NCI-H2227 (cell line): ENCODE results near the gene MCM10.
A peak's percentile ranks its signal among the peaks of the same experiment; 100 is the strongest.
"Not testable (repeated sequence)": the region's sequence is repeated elsewhere in the genome, so short reads cannot be mapped to it uniquely, and the experiment has no call there.

Source experiments
- DNase-seq: peaks from one replicate; lab custom pipeline; 2025; ENCODE audit not compliant: unreplicated experiment; lab: John Stamatoyannopoulos, UW

MCM10 gene

DNA sequence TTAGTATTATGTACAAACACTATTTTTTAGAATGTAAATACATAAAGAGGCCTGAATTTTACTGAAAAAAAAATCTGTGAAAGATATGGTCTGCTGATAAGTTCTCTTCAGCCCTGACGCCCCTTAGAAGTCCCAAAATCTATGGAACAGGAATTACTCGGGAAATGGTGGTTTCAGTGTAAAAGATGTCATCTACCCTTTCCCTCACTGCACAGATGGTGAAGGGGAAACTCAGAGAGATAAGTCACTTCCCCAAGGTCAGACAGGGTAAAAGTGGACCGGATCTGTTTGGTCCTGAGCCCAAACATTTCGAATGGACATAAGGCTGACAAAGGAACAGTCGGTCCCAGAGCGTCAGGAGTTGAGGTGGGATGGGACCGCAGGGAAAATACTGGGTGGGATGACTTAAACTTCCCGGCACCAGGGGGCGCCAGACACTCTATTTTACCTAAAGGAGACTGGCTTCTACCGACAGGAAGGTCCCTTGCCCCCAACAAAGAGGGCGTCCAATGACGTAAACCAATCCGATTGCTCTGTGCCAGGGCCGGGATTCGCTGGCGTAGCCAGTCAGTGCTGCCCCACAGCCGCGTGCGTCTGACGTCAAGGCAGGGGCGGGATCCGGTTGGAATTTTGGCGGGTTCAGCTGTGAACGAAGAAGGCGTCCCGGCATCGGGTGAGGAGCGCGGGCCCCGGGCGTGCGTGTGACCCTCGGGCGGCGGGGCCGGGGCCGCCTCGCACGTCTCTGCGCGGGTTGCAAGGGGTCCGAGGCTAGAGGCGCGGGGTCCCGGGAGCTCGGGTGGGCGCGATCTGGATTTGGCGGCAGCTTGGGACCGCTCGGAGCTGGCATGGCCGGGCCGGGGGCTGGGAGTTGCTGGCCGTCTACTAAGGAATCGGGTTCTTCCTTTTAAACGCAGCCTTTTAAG lies at the start of gene MCM10:
Gene MCM10, plus strand, starts transcription at position 625 of the 923 bp plus-strand sequence. CDS start 2,645 bp downstream, outside the sequence.
- peak; percentile 98 for DNase-seq

GRCh38 chr10:13113544-13113943 lies 47.8 kb upstream of the MCM10 start:
- DNase-seq, result no peak

- no peak for DNase-seq
These were observed 45.2 kb upstream of the MCM10 start for GRCh38 chr10:13115832-13116803.

DNA sequence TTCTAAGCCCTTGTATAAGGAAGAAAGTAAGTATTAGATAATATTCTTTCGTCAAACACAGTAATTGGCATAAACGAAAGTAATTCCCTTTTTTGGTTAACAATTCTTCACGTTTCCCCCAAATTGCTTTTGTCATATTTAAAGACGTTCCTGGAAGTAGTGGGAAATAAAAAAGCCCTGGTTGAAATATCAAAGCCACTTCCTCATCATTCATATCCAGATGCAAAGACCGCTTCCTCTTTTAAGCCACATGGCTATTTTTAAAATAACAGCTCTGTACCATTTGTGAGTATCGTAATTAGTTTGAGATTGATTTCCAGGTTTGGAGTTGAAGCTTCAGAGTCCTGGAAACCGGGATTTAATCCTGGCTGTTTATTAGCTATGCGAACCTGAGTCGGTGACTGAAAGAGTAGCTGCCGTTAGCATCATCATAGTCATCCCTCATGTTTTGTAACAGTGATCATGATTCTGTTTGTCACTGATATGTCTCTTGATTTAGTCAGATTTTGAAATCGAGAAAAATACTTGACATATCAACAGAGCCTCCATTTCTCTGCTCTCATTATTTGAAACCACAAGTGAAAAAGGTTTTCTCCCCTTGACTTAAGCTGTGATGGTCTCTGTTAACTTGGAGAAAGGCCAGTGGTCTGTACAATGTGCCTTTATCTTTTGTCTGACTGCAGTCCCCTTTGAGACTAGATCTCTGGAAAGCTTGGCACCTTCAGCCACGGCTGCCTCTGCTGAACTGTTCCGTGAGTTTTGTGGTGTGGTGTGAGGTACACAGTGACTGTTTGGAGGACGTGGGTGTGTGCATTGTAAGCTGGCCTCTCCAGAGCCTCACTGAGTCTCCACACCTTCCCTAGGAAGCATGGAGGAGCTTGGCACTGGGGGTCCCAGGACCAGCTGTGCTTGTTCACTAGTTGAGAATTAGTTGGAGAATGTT lies 43.2 kb upstream of the MCM10 start:
- no peak for DNase-seq

DNA sequence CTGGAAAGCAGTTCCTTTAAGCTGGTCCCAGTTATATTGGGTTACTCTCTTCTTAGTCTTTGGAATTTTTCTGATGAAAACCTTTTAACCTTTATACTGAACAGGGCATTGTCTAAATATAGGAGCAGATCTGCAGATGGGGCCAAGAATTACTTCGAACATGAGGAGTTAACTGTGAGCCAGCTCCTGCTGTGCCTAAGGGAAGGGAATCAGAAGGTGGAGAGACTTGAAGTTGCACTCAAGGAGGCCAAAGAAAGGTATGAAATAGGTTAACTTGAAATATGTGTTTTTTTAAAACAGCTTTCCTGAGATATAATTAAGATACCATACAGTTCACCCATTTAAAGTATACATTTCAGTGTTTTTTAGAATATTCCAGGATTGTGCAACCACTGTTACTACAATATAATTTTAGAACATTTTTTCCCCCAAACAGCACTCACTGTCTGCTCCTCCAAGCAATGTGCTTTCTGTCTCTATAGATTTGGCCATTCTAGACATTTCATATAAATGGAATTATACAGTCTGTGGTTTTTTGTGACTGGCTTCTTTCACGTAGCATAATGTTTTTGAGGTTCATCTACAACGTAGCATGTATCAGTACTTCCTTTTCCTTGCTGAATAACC lies 42.5 kb upstream of the MCM10 start:
- no peak for DNase-seq

- no peak for DNase-seq
These were observed 40.4 kb upstream of the MCM10 start for GRCh38 chr10:13120786-13121499.

DNA sequence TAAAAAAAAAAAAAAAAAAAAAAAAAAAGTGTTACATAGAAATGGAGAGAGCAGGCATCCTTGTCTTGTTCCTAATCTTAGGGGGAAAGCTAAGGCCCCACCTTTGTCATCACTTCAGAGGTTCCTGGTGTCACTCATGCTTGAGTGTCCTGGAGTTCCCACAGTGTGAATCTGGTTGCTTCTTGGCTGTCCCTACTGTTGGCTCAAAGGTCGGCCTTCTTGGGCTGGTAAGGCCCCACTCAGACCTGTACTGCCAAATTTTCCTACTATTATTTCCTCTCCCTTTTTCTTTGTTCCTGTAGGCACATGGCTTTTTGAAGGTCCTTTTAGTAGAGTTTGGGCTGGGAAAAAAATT lies 39.9 kb upstream of the MCM10 start:
- no peak for DNase-seq

DNA sequence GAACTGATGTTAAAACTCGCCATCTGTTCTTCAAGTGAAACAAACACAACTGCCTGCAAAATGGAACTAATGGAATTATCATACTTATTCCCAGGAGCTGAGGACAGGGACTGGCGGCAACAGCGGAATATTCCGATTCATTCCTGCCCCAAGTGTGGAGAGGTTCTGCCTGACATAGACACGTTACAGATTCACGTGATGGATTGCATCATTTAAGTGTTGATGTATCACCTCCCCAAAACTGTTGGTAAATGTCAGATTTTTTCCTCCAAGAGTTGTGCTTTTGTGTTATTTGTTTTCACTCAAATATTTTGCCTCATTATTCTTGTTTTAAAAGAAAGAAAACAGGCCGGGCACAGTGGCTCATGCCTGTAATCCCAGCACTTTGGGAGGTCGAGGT lies 24.7 kb upstream of the MCM10 start:
- DNase-seq, result no peak

- no peak for DNase-seq
These were observed 22.2 kb upstream of the MCM10 start for GRCh38 chr10:13139150-13139549.

DNA sequence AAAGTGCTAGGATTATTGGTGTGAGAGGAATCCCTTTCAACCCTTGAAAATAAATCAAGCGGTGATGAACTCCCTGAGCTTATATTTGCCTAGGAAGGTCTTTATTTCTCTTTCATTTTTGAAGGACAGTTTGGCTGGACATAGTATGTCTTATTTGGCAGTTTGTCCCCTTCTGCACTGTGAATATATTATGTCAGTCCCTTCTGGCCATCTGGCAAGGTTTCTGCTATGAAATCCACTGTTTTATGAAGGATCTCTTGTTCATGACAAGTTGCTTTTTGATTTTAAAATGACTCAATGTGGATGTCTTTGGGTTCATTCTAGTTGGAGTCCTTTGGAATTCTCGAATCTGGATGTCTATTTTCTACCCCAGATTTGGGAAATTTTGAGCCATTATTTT lies 21.7 kb upstream of the MCM10 start:
- no peak for DNase-seq

DNA sequence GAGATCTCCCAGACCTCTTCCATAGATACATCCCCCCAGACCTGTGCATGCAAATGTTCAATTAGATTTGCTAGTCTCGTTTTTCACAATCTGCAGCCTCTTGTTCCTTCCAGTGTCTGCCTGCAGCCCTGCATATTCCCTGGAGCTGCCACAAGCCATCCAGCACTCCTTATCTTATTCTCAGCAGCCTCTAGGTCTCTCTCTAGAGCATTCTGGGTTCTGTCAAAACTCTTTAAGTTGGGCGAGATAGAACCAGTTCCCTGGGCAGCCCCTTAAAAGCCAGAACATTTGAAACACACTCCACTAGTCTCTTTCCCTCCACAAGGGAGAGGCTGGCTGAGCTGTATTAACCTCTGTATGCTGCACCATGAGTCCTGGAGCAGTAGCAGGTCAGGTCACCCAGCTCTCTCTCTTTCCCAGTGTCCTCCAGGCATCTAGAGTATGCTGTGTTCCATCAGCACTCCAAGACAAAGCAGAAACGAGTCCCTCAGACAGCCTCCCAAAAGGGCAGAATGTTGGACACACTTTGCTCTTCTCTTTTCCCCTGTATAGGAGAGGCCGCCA lies 20.6 kb upstream of the MCM10 start:
- no peak for DNase-seq

GRCh38 chr10:13143766-13144165 lies 17.6 kb upstream of the MCM10 start:
- no peak for DNase-seq

DNA sequence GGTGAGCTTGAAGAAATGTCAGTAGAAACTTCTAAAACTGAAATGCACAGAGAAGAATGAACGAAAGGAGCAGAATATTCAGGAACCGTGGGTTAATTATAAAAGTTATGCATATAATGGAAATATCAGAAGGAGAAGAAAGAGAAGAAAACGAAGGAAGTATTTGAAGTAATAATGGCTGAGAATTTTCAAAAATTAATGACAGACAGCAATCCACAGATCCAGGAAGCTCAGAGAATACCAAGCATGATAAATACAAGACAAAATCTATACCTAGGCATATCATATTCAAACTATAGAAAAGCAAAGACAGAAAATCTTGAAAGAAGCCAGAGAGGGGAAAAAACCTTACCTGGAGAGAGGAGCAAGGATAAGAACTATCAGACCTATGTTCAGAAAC lies 16.5 kb upstream of the MCM10 start:
- DNase-seq, result no peak

GRCh38 chr10:13146379-13146778 lies 15.0 kb upstream of the MCM10 start:
- DNase-seq, result no peak

DNA sequence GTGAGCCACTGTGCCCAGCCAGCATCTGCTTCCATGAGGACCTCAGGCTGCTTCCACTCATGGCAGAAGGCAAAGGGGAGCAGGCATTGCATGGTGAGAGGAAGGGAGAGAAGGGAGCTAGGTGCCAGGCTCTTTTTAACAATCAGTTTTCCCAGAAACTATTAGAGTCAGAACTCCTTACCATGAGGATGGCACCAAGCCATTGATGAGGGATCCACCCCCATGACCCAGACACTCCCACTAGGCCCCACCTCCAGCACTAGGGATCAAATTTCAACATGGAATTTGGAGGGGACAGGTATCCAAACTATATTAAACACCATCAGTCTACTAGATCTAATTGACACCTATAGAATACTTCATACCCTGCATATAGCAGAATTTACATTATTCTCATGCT lies 14.2 kb upstream of the MCM10 start:
- DNase-seq, result no peak

DNA sequence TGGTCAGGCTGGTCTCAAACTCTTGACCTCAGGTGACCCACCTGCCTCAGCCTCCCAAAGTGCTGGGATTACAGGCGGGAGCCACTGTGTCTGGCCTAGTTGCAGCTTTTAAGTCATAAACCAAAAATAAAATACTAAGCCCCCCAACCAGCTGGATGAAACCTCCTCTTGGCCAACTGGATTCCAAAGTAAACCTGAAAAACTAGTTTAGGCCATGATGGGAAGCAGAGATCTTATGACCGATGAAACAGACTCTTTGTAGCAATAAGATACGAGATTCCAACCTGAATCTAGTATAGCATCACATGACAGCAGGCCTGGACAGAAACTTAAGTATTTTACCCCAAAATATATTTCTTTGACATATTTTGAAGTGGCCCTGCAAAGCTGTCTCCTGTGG lies 9.1 kb upstream of the MCM10 start:
- no peak for DNase-seq

DNA sequence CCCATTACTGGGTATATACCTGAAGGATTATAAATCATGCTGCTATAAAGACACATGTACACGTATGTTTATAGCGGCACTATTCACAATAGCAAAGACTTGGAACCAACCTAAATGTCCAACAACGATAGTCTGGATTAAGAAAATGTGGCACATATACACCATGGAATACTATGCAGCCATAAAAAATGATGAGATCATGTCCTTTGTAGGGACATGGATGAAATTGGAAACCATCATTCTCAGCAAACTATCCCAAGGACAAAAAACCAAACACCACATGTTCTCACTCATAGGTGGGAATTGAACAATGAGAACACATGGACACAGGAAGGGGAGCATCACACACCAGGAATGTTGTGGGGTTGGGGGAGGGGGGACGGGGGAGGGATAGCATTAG lies 5.5 kb upstream of the MCM10 start:
- not testable (repeated sequence) for DNase-seq

DNA sequence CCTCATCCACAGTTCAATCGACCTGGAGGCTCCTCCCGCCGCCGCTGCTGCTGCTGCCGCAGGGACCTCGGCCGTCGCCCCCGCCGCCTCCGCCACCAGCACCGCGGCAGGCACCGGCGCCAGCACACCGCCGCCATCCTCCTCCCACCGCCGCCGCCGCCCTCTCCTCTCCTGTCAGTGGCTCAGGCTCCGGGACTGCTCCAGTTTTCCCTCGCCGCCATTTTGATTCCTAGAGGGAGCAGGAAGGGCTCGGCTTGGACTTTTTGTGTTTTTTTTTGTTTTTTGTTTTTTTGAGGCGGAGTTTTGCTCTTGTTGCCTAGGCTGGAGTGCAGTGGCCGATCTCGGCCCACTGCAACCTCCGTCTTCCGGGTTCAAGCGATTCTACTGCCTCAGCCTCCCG lies 3.0 kb upstream of the MCM10 start:
- peak; percentile 54 for DNase-seq

- DNase-seq, result no peak
These were observed 506 bp downstream of the MCM10 start for GRCh38 chr10:13161857-13162271.
